ENCODE measurements around the gene SMIM35. TPM values are rescaled to one million over a fixed set of nuclear protein-coding genes. Genes with fewer than 3 reads are reported as not detected.

Gene SMIM35
- total RNA-seq, 4 donors from 2014 or later, result not detected

GRCh38 chr11:118073554-118073953 is 13.2 kb downstream of the SMIM35 start:
- Histone ChIP-seq H3K27ac (no peak overlapping the region), H3K4me3 (no peak overlapping the region), H3K36me3 (no peaks in the 10 kb centered on the region), H3K9me3 (no peaks in the 10 kb centered on the region), H3K4me1 (no peaks in the 10 kb centered on the region), H3K27me3 (no peaks in the 10 kb centered on the region)
- no peak for ATAC-seq
- TF ChIP-seq POLR2A (IDR thresholded peaks at IDR 0.05) (no peak), CTCF (IDR thresholded peaks at IDR 0.05 in 4 of 5, conservative IDR thresholded peaks at IDR 0.05 in 1 of 5) (no peak)
- intact Hi-C loops (cut with DNase I; ENCODE audit: low total_unique reads) (no loop called here), in situ Hi-C loops (cut with MboI; ENCODE audit: low sequenced_read_pairs in 4 of 4) (loop anchor here in 1 of 4 donors (25.0 kb wide), 1 partner anchor 636 kb away; no protein-coding TSS in a partner anchor)
- DNase-seq, result no peak

- Histone ChIP-seq H3K36me3 (no peaks in the 10 kb centered on the region), H3K27me3 (no peaks in the 10 kb centered on the region), H3K9me3 (no peaks in the 10 kb centered on the region), H3K4me1 (no peaks in the 10 kb centered on the region), H3K27ac (no peak overlapping the region), H3K4me3 (no peak overlapping the region)
- DNase-seq (no peak), ATAC-seq (no peak)
- in situ Hi-C loops (cut with MboI; ENCODE audit: low sequenced_read_pairs in 4 of 4) (loop anchor here in 1 of 4 donors (25.0 kb wide), 1 partner anchor 634 kb away; no protein-coding TSS in a partner anchor), intact Hi-C loops (cut with DNase I; ENCODE audit: low total_unique reads) (no loop called here)
- TF ChIP-seq POLR2A (IDR thresholded peaks at IDR 0.05) (no peak), CTCF (IDR thresholded peaks at IDR 0.05 in 4 of 5, conservative IDR thresholded peaks at IDR 0.05 in 1 of 5) (no peak)
Observed at GRCh38 chr11:118071416-118072030, 15.2 kb downstream of the SMIM35 start.

GRCh38 chr11:118068945-118069612 is 17.7 kb downstream of the SMIM35 start:
- no peak overlapping the region for H3K4me3 ChIP-seq
- H3K27me3 ChIP-seq, result no peaks in the 10 kb centered on the region
- no peak for DNase-seq
- no peak overlapping the region for H3K27ac ChIP-seq
- H3K36me3 ChIP-seq, result no peaks in the 10 kb centered on the region
- H3K4me1 ChIP-seq, result no peaks in the 10 kb centered on the region
- intact Hi-C loops (cut with DNase I; ENCODE audit: low total_unique reads) (no loop called here), in situ Hi-C loops (cut with MboI; ENCODE audit: low sequenced_read_pairs in 4 of 4) (loop anchor here in 1 of 4 donors (25.0 kb wide), 1 partner anchor 632 kb away; no protein-coding TSS in a partner anchor)
- no peaks in the 10 kb centered on the region for H3K9me3 ChIP-seq
- no peak for ATAC-seq
- no peak for TF ChIP-seq POLR2A (IDR thresholded peaks at IDR 0.05)

GRCh38 chr11:118068206-118068944 is 18.4 kb downstream of the SMIM35 start:
- in situ Hi-C loops (cut with MboI; ENCODE audit: low sequenced_read_pairs in 4 of 4) (loop anchor here in 1 of 4 donors (25.0 kb wide), 1 partner anchor 631 kb away; no protein-coding TSS in a partner anchor), intact Hi-C loops (cut with DNase I; ENCODE audit: low total_unique reads) (no loop called here)
- no peak overlapping the region for H3K27ac ChIP-seq
- no peak for ATAC-seq
- H3K4me1 ChIP-seq, result no peaks in the 10 kb centered on the region
- no peak for DNase-seq
- no peak overlapping the region for H3K4me3 ChIP-seq
- H3K9me3 ChIP-seq, result no peaks in the 10 kb centered on the region
- TF ChIP-seq CTCF (IDR thresholded peaks at IDR 0.05 in 4 of 5, conservative IDR thresholded peaks at IDR 0.05 in 1 of 5) (no peak), POLR2A (IDR thresholded peaks at IDR 0.05) (no peak)
- no peaks in the 10 kb centered on the region for H3K27me3 ChIP-seq
- no peaks in the 10 kb centered on the region for H3K36me3 ChIP-seq

- intact Hi-C loops (cut with DNase I; ENCODE audit: low total_unique reads) (no loop called here), in situ Hi-C loops (cut with MboI; ENCODE audit: low sequenced_read_pairs in 4 of 4) (loop anchor here in 1 of 4 donors (25.0 kb wide), 1 partner anchor 630 kb away; no protein-coding TSS in a partner anchor)
- DNase-seq (no peak), ATAC-seq (no peak)
- no peaks in the 10 kb centered on the region for H3K36me3 ChIP-seq
- no peaks in the 10 kb centered on the region for H3K9me3 ChIP-seq
- H3K27ac ChIP-seq, result no peak overlapping the region
- no peak overlapping the region for H3K4me3 ChIP-seq
- TF ChIP-seq CTCF (IDR thresholded peaks at IDR 0.05 in 4 of 5, conservative IDR thresholded peaks at IDR 0.05 in 1 of 5), result no peak
- TF ChIP-seq POLR2A (IDR thresholded peaks at IDR 0.05), result no peak
- no peaks in the 10 kb centered on the region for H3K27me3 ChIP-seq
- no peaks in the 10 kb centered on the region for H3K4me1 ChIP-seq
Observed at GRCh38 chr11:118067006-118067405, 19.8 kb downstream of the SMIM35 start.

Data from gastrocnemius medialis (tissue), 4 donors.